Smooth muscle cell (in vitro differentiated cells): ENCODE results near the gene ETV3. TPM values are rescaled to one million over a fixed set of nuclear protein-coding genes. Genes with fewer than 3 reads are reported as not detected.

Experiments
- DNase-seq: peaks from one replicate; lab custom pipeline; 2025; ENCODE audit not compliant: unreplicated experiment; lab: John Stamatoyannopoulos, UW
- H2AFZ ChIP-seq: fragments of 200-600 bp; sonication (generic); 2 replicates; pipeline ENCODE4 v1.6.0; 2016; ENCODE audit warnings: antibody characterized with exemption, low read depth, mild to moderate bottlenecking
- H3F3A ChIP-seq: fragments of 200-600 bp; sonication (generic); 2 replicates; pipeline ENCODE4 v1.6.0; 2017; ENCODE audit warnings: antibody characterized with exemption, low read depth
- H3K27ac ChIP-seq: fragments of 200-600 bp; sonication (generic); 2 replicates; pipeline ENCODE4 v1.5.1; 2016; ENCODE audit warnings: low read depth, mild to moderate bottlenecking
- H3K27me3 ChIP-seq: fragments of 200-600 bp; sonication (generic); 2 replicates; pipeline ENCODE4 v1.6.1; 2016; ENCODE audit warnings: low read depth, mild to moderate bottlenecking
- H3K36me3 ChIP-seq: fragments of 200-600 bp; sonication (generic); 2 replicates; pipeline ENCODE4 v1.5.1; 2016; ENCODE audit warnings: low read depth
- H3K4me1 ChIP-seq: fragments of 200-600 bp; sonication (generic); 2 replicates; pipeline ENCODE4 v1.5.1; 2016; ENCODE audit warnings: low read depth
- H3K4me2 ChIP-seq: fragments of 200-600 bp; sonication (generic); 2 replicates; pipeline ENCODE4 v1.6.0; 2016; ENCODE audit warnings: mild to moderate bottlenecking
- H3K4me3 ChIP-seq: fragments of 200-600 bp; sonication (generic); 2 replicates; pipeline ENCODE4 v1.5.1; 2016; ENCODE audit warnings: mild to moderate bottlenecking
- H3K79me2 ChIP-seq: fragments of 200-600 bp; sonication (generic); 2 replicates; pipeline ENCODE4 v1.6.0; 2016; ENCODE audit warnings: low read depth, mild to moderate bottlenecking
- H3K9ac ChIP-seq: fragments of 200-600 bp; sonication (generic); 2 replicates; pipeline ENCODE4 v1.6.0; 2016; ENCODE audit warnings: low read depth
- H3K9me3 ChIP-seq: fragments of 200-600 bp; sonication (generic); replicated peaks from 2 replicates; pipeline ENCODE4 v1.5.1; 2016; ENCODE audit warnings: low read depth
- H4K20me1 ChIP-seq: fragments of 200-600 bp; sonication (generic); 2 replicates; pipeline ENCODE4 v1.6.0; 2016; ENCODE audit warnings: low read depth
- WGBS: methylation state at CpG from one replicate; pipeline ENCODE4 v1.1.7; 2016; ENCODE audit warnings: low lambda C conversion rate; 5-methylcytosine and 5-hydroxymethylcytosine counted together
- polyA plus RNA-seq: library from polyadenylated mRNA; unstranded; fragments of >200 nt; fragmentation: Nextera tagmentation; extraction: Ambion mirVana; gene quantifications from 2 replicates; pipeline ENCODE4 v1.2.1, GENCODE V29; 2016
- total RNA-seq: library from RNA; depleted of rRNA; stranded (reverse); fragments of >200 nt; gene quantifications from 2 replicates; pipeline ENCODE4 v1.2.3, GENCODE V29; 2014
- TF ChIP-seq, protein P1 (sequence below): fragments of 200-600 bp; sonication (generic); IDR thresholded peaks from 2 replicates; pipeline ENCODE4 v1.5.1; 2017; ENCODE audit warnings: borderline replicate concordance, mild to moderate bottlenecking, antibody characterized with exemption; ENCODE audit not compliant: insufficient read depth, poor library complexity, severe bottlenecking

ETV3 gene
- total and polyA plus RNA-seq, 2 experiments from 2014 or later = 11.4 to 33.2 TPM

DNA sequence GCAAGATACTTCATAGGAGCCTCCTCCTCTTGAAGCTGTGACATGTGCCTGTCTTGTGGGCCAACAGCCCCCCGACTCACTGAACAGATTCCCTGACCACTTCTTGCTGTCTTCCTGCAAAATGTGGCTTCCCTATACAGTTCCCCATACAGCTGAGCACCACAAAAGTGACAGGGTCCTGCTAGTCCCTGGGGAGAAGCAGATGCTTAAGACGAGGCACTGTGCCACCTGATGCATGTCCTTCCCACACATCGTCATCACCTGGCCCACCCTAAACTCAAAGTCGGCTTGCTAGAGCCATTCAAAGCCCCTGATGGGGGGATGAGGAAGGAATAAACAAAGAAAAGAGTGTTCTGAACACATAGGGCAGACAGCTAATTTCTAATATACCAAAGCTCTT, 29.2 kb upstream of the ETV3 start:
- Histone ChIP-seq H3F3A (no peaks in the 10 kb centered on the region), H3K79me2 (no peaks in the 10 kb centered on the region), H3K4me2 (no peak overlapping the region), H4K20me1 (no peaks in the 10 kb centered on the region), H2AFZ (no peak overlapping the region), H3K9me3 (no peaks in the 10 kb centered on the region), H3K4me3 (no peak overlapping the region), H3K36me3 (no peaks in the 10 kb centered on the region), H3K27ac (no peak overlapping the region), H3K4me1 (peaks cover 4% of the 10 kb centered on the region), H3K9ac (no peak overlapping the region), H3K27me3 (no peaks in the 10 kb centered on the region)
- TF ChIP-seq, protein P1, sequence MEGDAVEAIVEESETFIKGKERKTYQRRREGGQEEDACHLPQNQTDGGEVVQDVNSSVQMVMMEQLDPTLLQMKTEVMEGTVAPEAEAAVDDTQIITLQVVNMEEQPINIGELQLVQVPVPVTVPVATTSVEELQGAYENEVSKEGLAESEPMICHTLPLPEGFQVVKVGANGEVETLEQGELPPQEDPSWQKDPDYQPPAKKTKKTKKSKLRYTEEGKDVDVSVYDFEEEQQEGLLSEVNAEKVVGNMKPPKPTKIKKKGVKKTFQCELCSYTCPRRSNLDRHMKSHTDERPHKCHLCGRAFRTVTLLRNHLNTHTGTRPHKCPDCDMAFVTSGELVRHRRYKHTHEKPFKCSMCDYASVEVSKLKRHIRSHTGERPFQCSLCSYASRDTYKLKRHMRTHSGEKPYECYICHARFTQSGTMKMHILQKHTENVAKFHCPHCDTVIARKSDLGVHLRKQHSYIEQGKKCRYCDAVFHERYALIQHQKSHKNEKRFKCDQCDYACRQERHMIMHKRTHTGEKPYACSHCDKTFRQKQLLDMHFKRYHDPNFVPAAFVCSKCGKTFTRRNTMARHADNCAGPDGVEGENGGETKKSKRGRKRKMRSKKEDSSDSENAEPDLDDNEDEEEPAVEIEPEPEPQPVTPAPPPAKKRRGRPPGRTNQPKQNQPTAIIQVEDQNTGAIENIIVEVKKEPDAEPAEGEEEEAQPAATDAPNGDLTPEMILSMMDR = no peak
- 93% methylated on average over 4 of the region's 4 CpGs for WGBS
- DNase-seq = no peak

DNA sequence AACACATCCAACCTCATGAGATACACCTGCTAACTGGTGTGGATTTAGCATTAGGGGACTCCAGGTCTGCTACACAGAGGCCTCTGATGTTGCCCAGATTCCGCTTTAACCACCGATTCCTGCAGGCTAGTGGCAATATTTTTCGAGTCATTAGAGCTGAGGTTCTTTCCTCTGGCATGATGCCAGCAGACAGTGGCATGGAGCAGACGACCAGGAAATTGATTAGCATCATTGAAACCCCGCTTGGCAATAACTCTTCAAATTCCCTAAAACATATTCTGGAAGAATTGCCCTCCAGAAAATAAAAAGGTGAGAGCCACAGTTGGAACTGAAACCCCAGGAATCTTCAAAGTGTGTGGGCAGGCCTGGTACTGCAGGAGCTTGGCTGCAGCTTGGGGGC, 28.4 kb upstream of the ETV3 start:
- 90% methylated on average over 5 of the region's 5 CpGs for WGBS
- no peaks in the 10 kb centered on the region for H3K9me3 ChIP-seq
- TF ChIP-seq, protein P1 = no peak

DNA sequence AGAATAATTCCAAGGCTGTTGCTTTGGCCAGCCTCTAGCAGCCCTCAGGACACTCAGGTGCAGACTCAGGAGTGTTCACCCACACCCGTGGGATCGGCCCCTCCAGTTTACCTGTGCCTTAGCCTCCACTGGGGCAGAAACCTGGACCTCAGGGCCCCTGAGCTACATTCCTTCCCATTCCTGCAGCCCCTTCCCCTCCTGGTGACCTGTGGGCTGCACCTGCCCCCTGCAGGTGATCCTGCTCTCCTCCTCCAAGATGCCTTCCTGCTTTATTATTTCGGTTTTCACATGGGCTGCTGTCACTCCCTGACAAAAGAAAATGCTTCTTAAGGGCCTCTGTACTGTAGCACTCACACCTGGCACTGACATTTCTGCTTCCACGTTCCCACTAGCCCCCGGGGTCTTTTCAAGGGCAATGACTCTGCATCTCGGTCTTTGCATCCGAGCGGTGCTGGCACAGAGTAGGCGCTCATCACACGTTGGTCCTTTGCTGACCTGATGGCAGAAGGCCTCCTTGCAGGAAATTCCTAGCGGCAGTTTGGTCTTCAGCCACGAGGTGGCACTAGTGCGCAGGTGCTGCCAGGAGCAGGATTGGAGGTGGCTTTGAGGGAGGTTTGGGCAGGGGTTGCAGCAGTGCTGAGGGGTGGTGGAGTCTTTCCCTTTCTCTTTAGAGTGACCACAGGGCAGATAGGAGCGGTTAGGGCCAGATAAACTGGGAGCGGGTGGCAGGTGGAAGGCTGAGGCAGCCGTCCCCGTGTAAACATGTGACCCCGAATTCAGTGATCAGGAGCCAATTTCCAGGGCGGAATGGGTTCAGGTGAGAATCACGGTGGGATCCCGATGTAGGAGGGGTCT, 25.3 kb upstream of the ETV3 start:
- Histone ChIP-seq H3K4me1 (peaks cover 15% of the 10 kb centered on the region), H3K79me2 (no peaks in the 10 kb centered on the region), H2AFZ (no peak overlapping the region), H3K36me3 (no peaks in the 10 kb centered on the region), H3F3A (peaks cover 5% of the 10 kb centered on the region), H3K9ac (no peak overlapping the region), H3K4me2 (no peak overlapping the region), H3K9me3 (no peaks in the 10 kb centered on the region), H3K27ac (no peak overlapping the region), H3K4me3 (no peak overlapping the region), H3K27me3 (no peaks in the 10 kb centered on the region), H4K20me1 (no peaks in the 10 kb centered on the region)
- 32% methylated on average over 21 of the region's 21 CpGs for WGBS
- TF ChIP-seq, protein P1 = peak; percentile 85
- DNase-seq = peak; percentile 24

More for the DNA sequence above, 28.4 kb upstream of the ETV3 start:
- Histone ChIP-seq H2AFZ (no peak overlapping the region), H3K27ac (no peak overlapping the region), H3K4me2 (no peak overlapping the region), H3F3A (peaks cover 5% of the 10 kb centered on the region), H4K20me1 (no peaks in the 10 kb centered on the region), H3K27me3 (no peaks in the 10 kb centered on the region), H3K36me3 (no peaks in the 10 kb centered on the region), H3K9ac (no peak overlapping the region), H3K4me1 (peaks cover 13% of the 10 kb centered on the region), H3K4me3 (no peak overlapping the region), H3K79me2 (no peaks in the 10 kb centered on the region)
- DNase-seq = no peak
